Loucy (cell line): ENCODE measurements around the gene LILRA1.

ENCODE experiments used
- EZH2phosphoT487 ChIP-seq: fragments of 200-600 bp; IDR thresholded peaks from 2 replicates; pipeline ENCODE4 v1.6.1; 2018; ENCODE audit warnings: antibody characterized with exemption, mild to moderate bottlenecking, moderate library complexity, borderline replicate concordance
- TF ChIP-seq, protein P1 (sequence below): fragments of 200-600 bp; sonication (generic); conservative IDR thresholded peaks from 2 replicates; pipeline ENCODE4 v1.5.1; 2014; ENCODE audit warnings: mild to moderate bottlenecking, antibody characterized with exemption, low read length

DNA sequence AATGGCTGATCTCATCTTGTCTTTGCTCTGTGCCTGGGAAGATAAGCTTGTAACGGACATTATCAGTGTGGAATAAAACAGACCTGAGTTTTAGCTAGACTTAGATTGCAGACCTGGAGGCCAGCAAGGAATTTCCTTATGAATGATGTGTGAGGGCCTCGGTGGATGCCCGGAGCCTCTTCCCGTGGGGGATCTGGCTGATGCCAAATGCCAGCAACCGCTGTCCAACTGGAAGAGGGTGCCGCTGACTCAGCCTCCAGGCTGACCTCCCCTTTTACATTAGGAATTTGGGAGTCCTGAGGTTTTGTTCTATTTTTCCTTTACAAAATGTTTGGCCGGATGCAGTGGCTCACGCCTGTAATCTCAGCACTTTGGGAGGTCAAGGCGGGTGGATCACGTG, 39.4 kb upstream of the LILRA1 start:
- TF ChIP-seq, protein P1, sequence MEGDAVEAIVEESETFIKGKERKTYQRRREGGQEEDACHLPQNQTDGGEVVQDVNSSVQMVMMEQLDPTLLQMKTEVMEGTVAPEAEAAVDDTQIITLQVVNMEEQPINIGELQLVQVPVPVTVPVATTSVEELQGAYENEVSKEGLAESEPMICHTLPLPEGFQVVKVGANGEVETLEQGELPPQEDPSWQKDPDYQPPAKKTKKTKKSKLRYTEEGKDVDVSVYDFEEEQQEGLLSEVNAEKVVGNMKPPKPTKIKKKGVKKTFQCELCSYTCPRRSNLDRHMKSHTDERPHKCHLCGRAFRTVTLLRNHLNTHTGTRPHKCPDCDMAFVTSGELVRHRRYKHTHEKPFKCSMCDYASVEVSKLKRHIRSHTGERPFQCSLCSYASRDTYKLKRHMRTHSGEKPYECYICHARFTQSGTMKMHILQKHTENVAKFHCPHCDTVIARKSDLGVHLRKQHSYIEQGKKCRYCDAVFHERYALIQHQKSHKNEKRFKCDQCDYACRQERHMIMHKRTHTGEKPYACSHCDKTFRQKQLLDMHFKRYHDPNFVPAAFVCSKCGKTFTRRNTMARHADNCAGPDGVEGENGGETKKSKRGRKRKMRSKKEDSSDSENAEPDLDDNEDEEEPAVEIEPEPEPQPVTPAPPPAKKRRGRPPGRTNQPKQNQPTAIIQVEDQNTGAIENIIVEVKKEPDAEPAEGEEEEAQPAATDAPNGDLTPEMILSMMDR, result no peak
- TF ChIP-seq EZH2phosphoT487, result no peak
